DMS53 treated with DMSO at 0.1 percent for 48 hours (cell line): ENCODE measurements around the gene BABAM2.

ENCODE experiments used
- DNase-seq: peaks from one replicate; lab custom pipeline; 2025; ENCODE audit not compliant: unreplicated experiment; lab: John Stamatoyannopoulos, UW

Gene BABAM2

DNA sequence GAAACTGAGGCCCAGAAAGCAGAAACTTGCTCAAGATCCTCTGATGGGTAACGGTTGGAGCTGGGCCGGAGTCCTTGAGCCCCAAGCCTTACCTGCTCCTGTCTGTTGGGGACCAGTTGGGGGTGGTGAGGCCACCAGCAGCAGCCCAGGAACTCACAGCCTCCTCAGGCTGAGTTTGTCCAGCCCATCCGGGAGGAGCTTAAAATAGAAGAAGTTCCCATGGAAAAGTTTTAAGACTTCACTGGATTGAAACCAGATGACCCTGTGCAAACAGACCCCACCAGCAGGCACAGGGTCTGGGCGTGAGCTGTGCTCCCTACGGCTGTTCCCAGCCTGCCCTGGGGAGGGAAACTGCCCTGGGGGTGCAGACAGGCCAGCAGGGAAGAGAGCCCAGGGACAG lies 461.6 kb downstream of the BABAM2 start:
- DNase-seq: no peak

GRCh38 chr2:28352610-28353195 lies 462.2 kb downstream of the BABAM2 start:
- no peak for DNase-seq

DNA sequence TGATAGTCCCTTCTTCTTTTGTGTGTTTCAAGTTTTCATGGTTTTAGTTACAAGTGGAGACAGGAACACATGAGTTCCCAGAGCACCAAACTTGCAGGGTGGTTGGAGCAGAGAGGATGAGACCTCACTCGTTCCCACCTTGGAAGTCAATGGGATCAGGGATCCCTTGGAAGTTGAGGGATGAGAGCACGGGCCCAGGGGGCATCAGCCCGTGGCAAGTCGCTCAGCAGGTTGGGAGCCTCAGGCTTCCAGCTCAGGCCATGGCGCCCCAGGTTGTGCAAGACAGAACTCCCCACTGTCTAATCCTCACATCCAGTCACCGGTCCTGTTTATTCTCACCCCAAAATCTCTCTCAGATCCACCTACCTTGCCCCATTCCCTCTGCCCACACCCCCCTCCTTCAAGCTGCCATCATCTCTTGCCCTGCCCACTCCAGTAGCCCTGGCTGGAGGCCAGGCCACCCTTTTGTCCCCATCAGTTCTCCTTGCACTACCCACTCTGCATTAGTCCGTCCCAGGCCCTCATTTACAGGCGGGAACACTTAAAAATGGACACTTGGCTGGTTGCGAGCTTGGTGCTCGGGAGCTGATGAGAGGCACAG lies 464.5 kb downstream of the BABAM2 start:
- DNase-seq: no peak

DNA sequence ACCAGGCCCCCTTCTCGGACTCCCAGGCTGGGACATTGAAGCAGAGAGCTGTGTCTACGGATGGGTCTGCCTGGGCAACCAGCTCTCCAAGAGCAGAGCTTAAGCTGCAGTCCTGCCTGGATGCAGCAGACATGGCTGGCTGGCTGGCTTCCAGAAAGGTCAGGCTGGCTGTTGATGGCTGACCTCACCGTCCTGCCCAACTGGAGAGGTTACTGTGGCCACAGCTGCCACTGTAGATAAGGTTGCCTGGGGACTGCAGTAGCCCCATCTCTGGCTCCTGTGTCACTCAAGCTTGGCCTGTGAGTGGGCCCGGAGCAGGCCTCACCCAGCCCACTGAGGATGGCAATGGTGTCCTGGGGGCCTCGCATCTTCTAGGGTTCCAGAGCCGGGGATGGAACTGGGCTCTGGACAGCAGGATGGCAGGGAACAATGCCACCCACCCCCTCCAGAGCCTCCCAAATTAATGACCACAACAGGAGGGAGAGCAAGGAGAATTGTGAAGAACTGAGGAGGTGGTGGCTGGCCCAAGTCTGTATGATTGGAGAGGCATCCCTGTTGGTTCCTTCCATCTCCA lies 465.1 kb downstream of the BABAM2 start:
- no peak for DNase-seq

DNA sequence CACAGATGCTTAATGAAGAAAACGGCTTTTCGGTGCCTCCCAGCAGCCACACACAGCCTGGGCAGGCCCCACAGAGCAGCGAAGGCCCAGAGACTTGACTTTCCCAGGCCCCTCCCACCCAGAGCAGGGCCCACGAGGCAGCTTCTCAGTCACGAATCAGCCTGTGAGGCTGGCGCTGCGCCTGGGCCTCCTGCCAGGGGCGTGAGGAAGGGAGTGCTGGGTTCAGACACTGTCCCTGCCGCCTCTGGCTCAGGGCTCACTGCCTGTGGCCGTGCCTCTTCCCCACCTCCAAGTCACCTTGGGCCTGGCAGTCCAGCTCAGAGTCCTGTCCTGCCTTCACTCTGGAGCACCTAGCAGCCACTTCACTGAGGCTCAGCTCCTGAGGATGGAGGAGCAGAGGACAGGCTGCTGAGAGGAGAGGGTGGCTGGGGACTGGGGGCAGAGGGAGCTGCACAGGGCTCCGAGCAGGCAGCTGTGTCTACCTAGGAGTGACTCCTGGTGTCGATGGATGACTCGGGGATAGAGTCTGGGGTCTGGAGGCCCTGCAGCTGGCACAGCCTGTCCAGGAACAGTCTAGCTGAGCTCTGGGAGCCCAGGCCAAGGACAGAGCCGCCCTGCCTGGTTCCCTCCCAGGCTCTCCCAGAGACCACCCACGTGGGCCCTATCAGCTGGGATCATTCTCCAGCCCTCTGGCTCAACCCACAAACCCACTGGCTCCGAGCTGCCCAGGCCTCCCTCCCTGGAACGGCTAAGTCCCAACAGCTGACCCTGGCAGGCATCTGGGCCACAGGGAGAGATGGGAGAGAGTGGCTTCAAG lies 465.8 kb downstream of the BABAM2 start:
- DNase-seq: no peak

- no peak for DNase-seq
Observed at GRCh38 chr2:28357055-28357454, 466.5 kb downstream of the BABAM2 start.

GRCh38 chr2:28357948-28358667 lies 467.6 kb downstream of the BABAM2 start:
- DNase-seq: no peak

DNA sequence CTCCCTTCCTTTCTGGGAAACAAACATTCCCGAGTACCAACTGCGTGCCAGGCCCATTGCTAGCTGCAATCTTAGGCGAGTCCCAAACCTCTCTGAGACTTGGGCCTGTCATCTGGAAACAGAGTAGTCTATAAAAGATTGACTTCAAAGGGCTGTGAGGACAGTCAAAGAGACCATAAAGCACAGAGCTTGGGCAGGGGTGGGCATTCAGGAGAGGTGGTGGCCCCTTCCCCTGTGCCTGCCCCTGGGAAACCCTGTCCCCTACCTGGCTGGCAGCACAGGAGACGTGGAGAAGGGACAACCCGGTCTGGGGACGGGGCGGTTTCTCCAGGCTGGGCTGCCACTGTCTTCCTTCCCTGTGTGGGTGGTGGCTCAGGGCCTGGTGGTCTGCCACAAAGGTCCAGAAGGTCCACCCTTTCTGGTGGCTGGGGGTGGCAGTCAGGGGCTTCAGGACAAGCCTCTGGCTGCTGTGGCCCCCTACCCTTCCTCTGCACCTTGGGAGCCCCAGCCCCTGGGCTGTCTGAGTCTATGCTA lies 468.2 kb downstream of the BABAM2 start:
- DNase-seq: no peak

DNA sequence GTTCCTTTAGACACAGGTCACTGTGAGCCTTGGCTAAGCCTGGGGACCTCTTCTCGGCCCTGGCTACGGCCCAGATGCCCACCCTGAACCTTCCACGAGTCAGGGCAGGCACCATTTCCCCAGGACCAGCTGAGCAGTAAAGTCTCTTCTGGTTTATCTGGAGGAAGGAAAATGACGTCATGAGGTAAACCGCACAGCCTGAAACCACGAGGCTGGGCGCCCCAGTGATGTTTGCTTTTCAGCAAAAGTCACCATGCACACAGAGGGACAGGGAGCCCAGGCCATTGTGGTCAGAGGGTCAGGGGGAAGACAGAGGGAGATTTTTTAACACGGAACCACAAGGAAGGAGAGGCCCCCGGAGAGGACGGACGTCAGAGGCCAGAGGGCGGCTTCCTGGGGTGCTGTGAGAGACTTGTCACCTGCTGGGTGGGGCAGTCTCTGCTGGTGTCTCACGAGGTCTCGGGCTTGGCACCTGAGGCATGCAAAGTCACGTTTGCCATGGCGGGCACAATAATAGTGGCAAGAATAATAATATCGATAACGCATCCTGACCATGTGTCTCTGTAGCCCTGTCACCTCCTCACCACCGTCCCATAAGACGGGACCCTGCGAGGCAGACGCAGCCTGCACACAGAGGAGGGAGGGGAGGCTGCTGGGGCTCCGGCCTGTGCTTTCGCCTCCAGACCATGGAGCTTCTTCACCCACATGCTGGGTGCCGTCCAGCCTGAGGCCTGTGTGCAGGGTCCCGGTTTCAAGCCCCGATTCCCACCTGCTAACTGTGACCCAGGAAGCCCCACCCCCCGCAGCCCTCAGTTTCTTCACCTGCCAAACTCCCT lies 468.9 kb downstream of the BABAM2 start:
- no peak for DNase-seq

- no peak for DNase-seq
Observed at GRCh38 chr2:28360058-28360717, 469.7 kb downstream of the BABAM2 start.

- no peak for DNase-seq
Observed at GRCh38 chr2:28360718-28361293, 470.3 kb downstream of the BABAM2 start.

- no peak for DNase-seq
Observed at GRCh38 chr2:28361991-28362710, 471.6 kb downstream of the BABAM2 start.

DNA sequence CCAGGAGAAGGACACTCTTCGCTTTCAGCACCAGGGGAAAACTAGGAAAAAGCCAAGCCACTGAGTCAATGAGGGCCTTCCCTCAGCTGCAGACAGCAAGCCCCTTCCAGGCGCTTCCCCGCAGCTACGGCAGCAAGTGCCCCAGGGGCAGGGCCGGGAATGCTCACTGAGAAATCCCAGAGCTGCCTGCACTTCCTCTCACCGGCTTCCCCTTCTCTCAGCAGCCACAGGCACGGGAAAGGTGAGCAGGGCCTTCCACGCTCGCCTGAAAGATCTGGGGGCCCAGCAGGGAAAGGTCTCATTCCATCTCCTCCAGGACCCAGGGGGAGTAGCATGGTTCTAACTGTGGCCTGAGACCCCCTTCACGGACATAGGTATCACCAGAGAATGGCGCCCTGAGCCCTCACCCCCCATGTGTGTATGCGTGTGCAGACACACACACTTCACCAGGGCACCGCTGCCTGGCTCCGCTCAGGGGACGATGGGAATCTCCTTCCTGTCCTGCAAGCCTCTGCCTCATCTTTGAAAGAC lies 472.5 kb downstream of the BABAM2 start:
- no peak for DNase-seq

GRCh38 chr2:28363686-28364280 lies 473.3 kb downstream of the BABAM2 start:
- DNase-seq: no peak

GRCh38 chr2:28364610-28365009 lies 474.1 kb downstream of the BABAM2 start:
- DNase-seq: no peak

DNA sequence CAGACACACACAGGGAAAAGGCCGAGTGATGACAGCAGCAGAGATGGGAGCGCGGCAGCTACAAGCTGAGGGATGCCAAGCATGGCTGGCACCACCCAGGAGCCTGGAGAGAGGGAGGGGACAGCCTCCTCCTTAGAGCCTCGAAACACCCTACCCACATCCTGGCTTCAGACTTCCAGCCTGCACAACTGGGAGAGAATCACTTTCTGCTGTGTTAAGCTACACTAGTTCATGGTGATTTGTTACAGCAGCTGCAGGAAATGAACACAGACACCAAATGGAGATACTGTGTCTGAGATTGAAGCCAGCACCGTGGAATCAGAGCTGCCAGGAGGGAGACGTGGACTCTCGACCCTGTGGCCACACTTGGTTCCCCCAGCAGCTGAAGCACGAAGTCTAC lies 474.6 kb downstream of the BABAM2 start:
- no peak for DNase-seq

DNA sequence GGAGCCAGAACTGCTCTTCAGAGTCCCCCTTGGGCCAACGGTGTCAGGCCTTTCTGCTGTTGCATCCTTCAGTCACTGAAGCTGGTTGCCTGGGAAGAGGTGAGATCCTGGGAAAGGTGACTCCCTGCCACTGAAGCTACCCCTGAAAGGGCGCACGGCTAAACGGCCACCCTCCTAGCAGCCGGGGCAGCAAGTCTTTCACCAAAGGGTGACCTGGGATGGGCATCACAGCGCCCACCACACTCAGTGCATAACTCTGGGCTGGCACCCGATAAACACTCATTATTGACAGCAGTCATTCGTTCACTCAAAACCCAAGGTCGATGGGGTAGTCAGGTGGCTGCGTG lies 475.6 kb downstream of the BABAM2 start:
- DNase-seq: no peak
